Endothelial cell of umbilical vein (primary cell): Measurements from ENCODE around the gene POLR3G. TPM values are rescaled to one million over a fixed set of nuclear protein-coding genes. Genes with fewer than 3 reads are reported as not detected.

Source experiments
- BruUV-seq: library from RNA; stranded (reverse); fragments of 400-500 nt; replicated peaks from 2 replicates; lab custom pipeline; 2021; lab: Mats Ljungman, UMichigan
- CTCF ChIA-PET: fragments of 300-600, 350-600 bp; sonication (Branson Sonifier 250); formaldehyde crosslinking; loops from one replicate; lab custom pipeline; 2021; ENCODE audit warnings: antibody characterized with exemption, inconsistent platforms; lab: Charles Lee
- POLR2A ChIA-PET: fragments of 300-600, 350-600 bp; sonication (Branson Sonifier 250); formaldehyde crosslinking; loops from one replicate; lab custom pipeline; 2021; ENCODE audit warnings: antibody characterized with exemption, inconsistent platforms; lab: Charles Lee
- DNase-seq: peaks from one replicate; pipeline ENCODE4 v3.0.0-alpha.2; 2011; ENCODE audit warnings: low read depth, low spot score
- FAIRE-seq: peaks from 2 replicates; lab custom pipeline; 2011; peaks lifted over from hg19 to GRCh38; lab: Jason Lieb, UNC
- H2AFZ ChIP-seq: 2 replicates; pipeline ENCODE4 v1.6.0; 2012; ENCODE audit warnings: low read depth, low read length, control low read depth, inconsistent platforms
- H3K27ac ChIP-seq: 2 replicates; pipeline ENCODE4 v1.5.1; 2011; ENCODE audit warnings: low read depth, mild to moderate bottlenecking, control low read depth, low read length, moderate library complexity; ENCODE audit not compliant: insufficient read depth
- H3K27me3 ChIP-seq, 2 experiments: 2 replicates each; pipeline versions ENCODE4 v1.6.0 to v1.6.1; 2011; ENCODE audit warnings: low read length in 2 of 2, mixed read lengths in 1 of 2; ENCODE audit not compliant: control insufficient read depth in 2 of 2, insufficient read depth in 2 of 2
- H3K36me3 ChIP-seq, 2 experiments: 2 replicates in 1 of 2; 3 replicates in 1 of 2; pipeline ENCODE4 v1.5.1; 2011; ENCODE audit warnings: low read length in 2 of 2, mild to moderate bottlenecking in 1 of 2, moderate library complexity in 1 of 2; ENCODE audit not compliant: control insufficient read depth in 2 of 2, insufficient read depth in 2 of 2; ENCODE audit errors: extremely low read depth in 1 of 2
- H3K4me1 ChIP-seq: 3 replicates; pipeline ENCODE4 v1.5.1; 2011; ENCODE audit warnings: mild to moderate bottlenecking, low read length; ENCODE audit not compliant: control insufficient read depth, insufficient read depth; ENCODE audit errors: extremely low read depth
- H3K4me2 ChIP-seq: 2 replicates; pipeline ENCODE4 v1.6.1; 2011; ENCODE audit warnings: low read length, control low read depth, mixed read lengths; ENCODE audit not compliant: insufficient read depth
- H3K4me3 ChIP-seq, 3 experiments: fragments of 200-600 bp in 1 of 3; sonication (generic), shearing (Covaris generic) in 1 of 3; replicated peaks in 1 of 3; 2 replicates each; pipeline ENCODE4 v1.5.1; 2011 to 2016; ENCODE audit warnings: control low read depth in 3 of 3, low read length in 3 of 3, mild to moderate bottlenecking in 2 of 3, inconsistent platforms in 1 of 3, low read depth in 1 of 3, moderate library complexity in 1 of 3; ENCODE audit not compliant: insufficient read depth in 1 of 3
- H3K79me2 ChIP-seq: 2 replicates; pipeline ENCODE4 v1.6.0; 2012; ENCODE audit warnings: low read length, inconsistent platforms; ENCODE audit not compliant: control insufficient read depth, insufficient read depth
- H3K9ac ChIP-seq: replicated peaks from 2 replicates; pipeline ENCODE3; 2011; ENCODE audit warnings: low read length, control low read depth; ENCODE audit not compliant: insufficient read depth; ENCODE audit errors: extremely low read depth
- H3K9me1 ChIP-seq: replicated peaks from 3 replicates; pipeline ENCODE4 v1.6.0; 2011; ENCODE audit warnings: mild to moderate bottlenecking, low read length; ENCODE audit not compliant: control insufficient read depth, insufficient read depth; ENCODE audit errors: extremely low read depth
- H3K9me3 ChIP-seq: replicated peaks from 2 replicates; pipeline ENCODE4 v1.5.1; 2012; ENCODE audit warnings: low read length, inconsistent platforms; ENCODE audit not compliant: control insufficient read depth, insufficient read depth
- H4K20me1 ChIP-seq: replicated peaks from 2 replicates; pipeline ENCODE3; 2011; ENCODE audit warnings: mild to moderate bottlenecking, low read length; ENCODE audit not compliant: control insufficient read depth, insufficient read depth; ENCODE audit errors: extremely low read depth
- CTCF ChIP-seq, 2 donors: IDR thresholded peaks; 1 replicate in 1 of 2; 2 replicates in 1 of 2; pipeline ENCODE4 v1.5.1; 2011; ENCODE audit warnings: low read length in 2 of 2, mild to moderate bottlenecking in 2 of 2, moderate library complexity in 2 of 2, control low read depth in 1 of 2, inconsistent platforms in 1 of 2, low read depth in 1 of 2; ENCODE audit not compliant: insufficient read depth in 1 of 2; ENCODE audit errors: extremely low read depth in 1 of 2
- EZH2 ChIP-seq: IDR thresholded peaks from 2 replicates; pipeline ENCODE4 v1.6.1; 2012; ENCODE audit warnings: borderline replicate concordance, low read depth, mild to moderate bottlenecking, moderate library complexity, low read length, inconsistent platforms; ENCODE audit not compliant: severe bottlenecking
- FOS ChIP-seq: IDR thresholded peaks from 2 replicates; pipeline ENCODE4 v1.6.1; 2011; ENCODE audit warnings: mild to moderate bottlenecking, low read length, moderate library complexity, borderline replicate concordance; ENCODE audit not compliant: insufficient read depth
- GATA2 ChIP-seq: IDR thresholded peaks from 2 replicates; pipeline ENCODE4 v1.7.0; 2011; ENCODE audit warnings: low read depth, mild to moderate bottlenecking, moderate library complexity, mixed read lengths, low read length; ENCODE audit not compliant: insufficient read length, insufficient read depth
- MYC ChIP-seq: IDR thresholded peaks from one replicate; pipeline ENCODE4 v1.6.1; 2011; ENCODE audit warnings: mild to moderate bottlenecking, low read depth, low read length
- POLR2A ChIP-seq: IDR thresholded peaks from 2 replicates; pipeline ENCODE4 v1.6.1; 2012; ENCODE audit warnings: low read depth, mild to moderate bottlenecking, control low read depth, low read length
- POLR2AphosphoS5 ChIP-seq: IDR thresholded peaks from 2 replicates; pipeline ENCODE4 v1.6.1; 2012; ENCODE audit warnings: low read depth, mild to moderate bottlenecking, control low read depth, low read length, moderate library complexity; ENCODE audit not compliant: insufficient read depth
- dilution Hi-C: fragments of 300-500 bp; cut with MboI; formaldehyde crosslinking; loops from one replicate; pipeline ENCODE4 v1.15.0; 2019; ENCODE audit warnings: low sequenced_read_pairs; ENCODE audit not compliant: extremely low pct_ligation_motif_present
- intact Hi-C: fragments of 100-400 bp; cut with micrococcal nuclease; formaldehyde crosslinking; loops from one replicate; pipeline ENCODE4 v1.10.0; 2022
- polyA plus RNA-seq, 4 experiments: library from polyadenylated mRNA; depleted of rRNA in 3 of 4; stranded (reverse) in 3 of 4; unstranded in 1 of 4; fragments of >200 nt; gene quantifications; 2 replicates each; pipeline versions ENCODE4 v1.2.1 to v1.2.3, GENCODE V29; 2011 to 2012; ENCODE audit warnings: missing spikeins in 1 of 4
- total RNA-seq: library from RNA; stranded (reverse); gene quantifications from 2 replicates; pipeline ENCODE4 v1.2.3, GENCODE V29; 2021

Gene POLR3G
- total and polyA plus RNA-seq, 2 donors (not counting 3 experiments of a cell fraction or from before 2014, with no cell fraction given): 15.0 to 15.7 TPM

DNA sequence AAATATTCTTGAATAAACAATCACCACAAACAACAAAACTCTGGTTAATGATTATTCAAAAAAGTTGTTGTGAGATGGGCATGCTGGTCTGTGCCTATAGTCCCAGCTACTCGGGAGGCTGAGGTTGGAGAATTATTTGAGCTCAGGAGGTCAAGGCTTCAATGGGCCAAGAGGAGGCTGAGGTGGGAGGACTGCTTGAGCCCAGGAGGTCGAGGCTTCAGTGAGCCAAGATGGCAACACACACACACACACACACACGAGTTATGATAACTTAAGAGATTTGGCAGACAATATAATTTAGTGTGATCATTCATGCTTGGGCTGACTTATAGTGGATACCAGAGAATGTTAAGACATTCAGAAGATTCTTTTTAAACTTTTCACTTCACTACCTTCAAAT, 39.9 kb downstream of the POLR3G start:
- Histone ChIP-seq H3K4me1 (peaks cover 5% of the 10 kb centered on the region), H4K20me1 (no peaks in the 10 kb centered on the region), H3K9ac (no peak overlapping the region), H3K4me3 (no peak overlapping the region), H3K79me2 (no peaks in the 10 kb centered on the region), H2AFZ (no peak overlapping the region), H3K9me3 (no peaks in the 10 kb centered on the region), H3K27ac (no peak overlapping the region), H3K36me3 (no peaks in the 10 kb centered on the region), H3K9me1 (no peaks in the 10 kb centered on the region), H3K4me2 (no peak overlapping the region), H3K27me3 (no peaks in the 10 kb centered on the region)
- ChIA-PET CTCF (no interaction called here), POLR2A (no interaction called here)
- DNase-seq (no peak), FAIRE-seq (no peak)
- dilution Hi-C loops: no loop called here
- intact Hi-C loops: no loop called here
- no peak for TF ChIP-seq MYC
- no peak for TF ChIP-seq FOS
- no peak for TF ChIP-seq POLR2A
- no peak for TF ChIP-seq GATA2
- no peak for TF ChIP-seq POLR2AphosphoS5
- no peak for TF ChIP-seq CTCF (IDR thresholded peaks at IDR 0.05; ENCODE audit: extremely low read depth in 1 of 2, insufficient read depth in 1 of 2, low read depth in 1 of 2, low read length in 2 of 2)
- no peak for TF ChIP-seq EZH2
- BruUV-seq: no TSS peak
